ENCODE measurements around the gene CHKA.

DNA sequence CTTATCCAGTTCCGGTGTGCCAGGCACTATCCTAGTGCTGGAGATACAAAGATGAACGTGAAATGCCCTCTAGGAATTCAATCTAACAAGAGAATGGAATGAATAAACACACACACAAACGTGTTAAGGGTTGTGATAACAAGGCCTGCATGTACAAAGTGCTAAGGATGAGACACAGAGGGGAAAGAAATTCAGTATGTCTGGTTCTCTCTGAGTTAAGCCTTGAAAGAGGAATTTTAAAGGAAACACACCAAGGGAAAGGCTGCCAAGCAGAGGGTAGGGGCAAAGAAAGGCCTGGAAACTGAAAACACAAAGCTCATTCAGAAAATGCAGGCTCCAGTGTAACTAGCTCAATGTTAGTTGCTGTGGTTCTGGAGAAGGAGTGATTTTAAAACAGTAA lies 4.2 kb downstream of the CHKA start:
- TF ChIP-seq CTCF (IDR thresholded peaks at IDR 0.05): no peak
- TF ChIP-seq POLR2A (IDR thresholded peaks at IDR 0.05): no peak

Data from body of pancreas (tissue), 4 donors.